ENCODE measurements around the gene DIPK1A. TPM values are rescaled to one million over a fixed set of nuclear protein-coding genes. Genes with fewer than 3 reads are reported as not detected.

Gene DIPK1A
- 17.1 TPM for polyA plus RNA-seq (2012; ENCODE audit: insufficient read depth, insufficient read length)

GRCh38 chr1:92961131-92961895 lies at the start of gene DIPK1A:
DIPK1A (minus strand) TSS chr1:92961462; CDS start chr1:92961429, 33 bp downstream.
- peak; percentile 69 for DNase-seq (ENCODE audit: low read depth, low spot score)

GRCh38 chr1:93007941-93008577 lies 46.8 kb upstream of the DIPK1A start:
- no peak overlapping the region for H3K4me3 ChIP-seq (ENCODE audit: low read length)
- no peak for DNase-seq (ENCODE audit: low read depth, low spot score)

More at GRCh38 chr1:92961131-92961895, at the start of gene DIPK1A:
- H3K4me3 ChIP-seq (ENCODE audit: low read length): peak within 1 kb of the TSS; percentile 67

DNA sequence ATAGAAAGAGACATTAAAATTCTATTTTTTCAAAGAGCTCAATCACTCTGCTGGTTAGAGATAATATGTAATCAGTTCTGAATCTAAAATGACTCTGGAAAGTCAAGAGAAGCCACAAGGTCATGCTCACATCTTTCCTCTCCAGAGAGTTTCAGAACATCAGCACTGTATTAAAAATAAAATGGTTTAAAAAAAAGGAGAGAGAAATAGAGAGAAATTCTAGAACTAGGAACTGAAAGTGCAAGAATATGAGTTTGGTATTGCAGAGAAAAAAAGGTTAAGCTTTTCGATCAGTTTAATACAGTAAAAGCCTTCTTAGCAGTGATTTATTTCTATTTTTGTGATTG lies 44.0 kb upstream of the DIPK1A start:
- H3K4me3 ChIP-seq (ENCODE audit: low read length): no peak overlapping the region
- no peak for DNase-seq (ENCODE audit: low read depth, low spot score)

DNA sequence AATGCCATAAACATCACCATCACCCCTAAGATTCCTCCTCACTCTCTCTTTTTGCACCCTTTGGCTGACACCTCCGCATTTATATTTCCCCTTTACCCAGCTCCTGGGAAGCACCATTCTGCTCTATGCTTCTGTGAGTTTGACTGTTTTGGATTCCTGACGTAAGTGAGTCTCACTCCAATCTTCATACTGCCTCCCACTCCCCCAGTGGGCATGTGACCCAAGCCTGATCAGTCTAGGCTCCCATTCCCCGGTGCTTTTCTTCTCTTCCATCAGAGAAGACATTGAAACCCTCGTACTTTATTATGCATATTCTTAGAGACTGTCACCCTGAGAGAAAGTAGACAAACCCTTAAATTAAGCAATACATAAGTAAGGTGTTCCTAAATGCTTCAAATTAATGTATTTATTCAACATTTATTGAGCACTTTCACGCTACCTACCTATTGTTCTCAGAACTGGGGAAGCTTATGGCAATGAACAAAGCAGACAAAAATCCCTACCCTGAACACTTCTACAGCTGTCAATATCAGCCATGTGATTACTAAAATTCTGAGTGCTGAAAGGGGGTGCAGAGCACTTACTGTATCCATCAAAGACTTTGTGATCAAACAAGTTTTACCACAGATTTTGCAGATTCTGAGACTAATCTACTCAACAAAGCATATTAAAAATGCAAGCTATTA lies 43.4 kb upstream of the DIPK1A start:
- no peak overlapping the region for H3K4me3 ChIP-seq (ENCODE audit: low read length)
- DNase-seq (ENCODE audit: low read depth, low spot score): no peak

GRCh38 chr1:93003981-93004380 lies 42.7 kb upstream of the DIPK1A start:
- H3K4me3 ChIP-seq (ENCODE audit: low read length): no peak overlapping the region
- no peak for DNase-seq (ENCODE audit: low read depth, low spot score)

GRCh38 chr1:93002781-93003180 lies 41.5 kb upstream of the DIPK1A start:
- no peak for DNase-seq (ENCODE audit: low read depth, low spot score)
- no peak overlapping the region for H3K4me3 ChIP-seq (ENCODE audit: low read length)

DNA sequence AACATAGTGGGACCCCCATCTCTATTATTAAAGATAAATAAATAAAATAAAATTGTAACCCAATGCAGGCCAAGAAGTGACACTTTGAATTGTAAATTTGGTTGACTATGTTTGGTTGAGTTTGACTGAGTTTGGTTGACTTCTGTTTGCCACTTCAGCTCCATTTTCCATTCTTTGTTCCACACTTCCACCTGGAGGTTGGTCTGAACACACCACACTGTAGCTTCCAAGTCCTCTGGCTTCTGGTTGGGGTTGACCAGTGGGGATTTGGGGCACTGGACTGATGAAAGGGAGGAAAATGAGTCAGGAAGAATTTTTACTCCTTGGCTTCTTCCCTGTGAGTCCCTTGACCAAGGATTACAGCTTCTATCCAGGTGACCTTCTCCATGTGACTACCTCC lies 40.6 kb upstream of the DIPK1A start:
- no peak for DNase-seq (ENCODE audit: low read depth, low spot score)
- no peak overlapping the region for H3K4me3 ChIP-seq (ENCODE audit: low read length)

- no peak for DNase-seq (ENCODE audit: low read depth, low spot score)
- no peak overlapping the region for H3K4me3 ChIP-seq (ENCODE audit: low read length)
Observed at GRCh38 chr1:93000751-93001175, 39.5 kb upstream of the DIPK1A start.

DNA sequence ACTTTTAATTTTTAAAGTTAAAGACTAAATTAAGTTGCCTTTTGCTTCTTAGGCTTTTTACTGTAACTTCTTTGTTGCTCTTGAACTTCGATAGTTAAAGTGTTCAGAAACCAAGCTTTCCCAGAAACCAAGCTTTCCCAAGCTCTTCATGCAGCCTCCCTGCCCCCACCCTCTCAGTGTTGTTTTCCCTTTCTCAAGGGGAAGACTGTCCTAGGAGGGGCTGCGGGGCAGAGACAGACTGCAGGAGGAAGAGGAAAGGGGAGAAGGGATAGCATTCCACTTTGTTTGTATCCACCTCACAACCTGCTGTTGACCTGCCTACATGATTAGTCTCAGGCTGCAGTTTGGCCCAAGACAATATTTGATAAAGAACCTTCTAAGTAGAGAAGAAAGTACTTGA lies 39.0 kb upstream of the DIPK1A start:
- DNase-seq (ENCODE audit: low read depth, low spot score): no peak
- H3K4me3 ChIP-seq (ENCODE audit: low read length): no peak overlapping the region

DNA sequence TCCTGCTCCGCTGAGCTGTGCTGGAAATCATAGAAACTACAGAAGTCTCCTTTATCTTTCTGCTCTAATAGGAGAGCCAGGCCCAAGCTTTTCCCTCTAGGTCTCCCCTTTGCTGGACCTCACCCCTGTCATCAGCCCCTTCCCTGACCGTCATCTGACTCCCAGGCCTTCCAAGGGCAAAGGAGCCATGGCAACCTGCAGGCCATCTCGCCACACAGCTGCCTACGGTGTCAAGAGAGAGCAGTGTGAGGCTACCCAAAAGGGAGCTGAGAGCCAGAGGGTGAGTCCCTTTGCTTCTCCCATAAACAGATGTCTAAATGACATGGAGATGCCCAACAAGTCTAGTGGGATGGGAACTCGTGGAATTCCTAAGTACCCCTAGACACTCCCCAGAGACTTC lies 37.6 kb upstream of the DIPK1A start:
- no peak overlapping the region for H3K4me3 ChIP-seq (ENCODE audit: low read length)
- DNase-seq (ENCODE audit: low read depth, low spot score): no peak

DNA sequence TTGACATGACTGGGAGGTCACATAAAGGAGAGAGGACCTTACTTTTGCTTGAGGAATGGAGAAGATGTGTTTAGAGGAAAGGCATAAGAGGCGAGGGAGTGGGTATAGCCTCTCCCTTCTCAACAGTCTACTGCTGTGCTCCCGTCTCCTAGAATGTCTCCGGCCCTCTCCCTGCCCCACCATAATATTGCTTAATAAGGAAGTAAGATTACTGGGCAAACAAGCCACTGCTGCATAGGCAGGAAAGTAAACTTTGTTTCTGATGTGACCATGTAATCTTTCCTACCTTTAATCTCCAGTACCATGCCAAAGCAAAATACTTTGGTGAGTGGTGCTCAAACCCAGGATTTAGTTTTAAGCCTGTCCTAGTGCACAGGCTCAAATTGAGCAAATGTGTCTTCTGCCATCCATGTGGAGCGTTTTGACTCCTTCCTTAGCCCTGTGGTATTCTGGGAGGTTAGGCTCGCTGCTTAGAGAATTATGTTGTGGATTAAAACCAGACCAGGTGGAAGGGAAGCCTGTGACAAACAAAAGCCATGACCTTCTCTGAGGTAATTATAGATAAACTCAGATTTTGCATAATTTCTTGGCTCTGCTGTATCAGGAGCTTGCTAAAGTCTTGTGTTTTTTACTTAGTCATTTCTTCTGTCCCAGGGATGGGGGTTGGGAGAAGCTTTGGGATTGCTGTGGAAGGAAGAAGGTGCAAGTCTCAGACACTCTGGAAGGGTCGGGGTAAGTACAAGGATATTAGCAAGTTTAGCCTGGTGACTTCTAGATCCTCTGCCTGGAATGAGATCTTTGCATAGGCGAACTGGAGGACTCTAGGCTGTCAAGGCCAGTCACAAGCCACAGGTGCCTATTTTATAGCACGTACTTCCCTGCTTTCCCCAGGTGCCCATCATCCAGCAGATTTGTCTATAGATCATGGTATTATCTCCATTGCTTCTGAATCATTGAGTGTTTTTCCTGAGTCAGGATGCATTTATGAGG lies 34.5 kb upstream of the DIPK1A start:
- no peak overlapping the region for H3K4me3 ChIP-seq (ENCODE audit: low read length)
- no peak for DNase-seq (ENCODE audit: low read depth, low spot score)

GRCh38 chr1:92994105-92994712 lies 32.9 kb upstream of the DIPK1A start:
- DNase-seq (ENCODE audit: low read depth, low spot score): peak; percentile 87
- H3K4me3 ChIP-seq (ENCODE audit: low read length): no peak overlapping the region

- H3K4me3 ChIP-seq (ENCODE audit: low read length): no peak overlapping the region
- DNase-seq (ENCODE audit: low read depth, low spot score): no peak
Observed at GRCh38 chr1:92993581-92993980, 32.3 kb upstream of the DIPK1A start.

DNA sequence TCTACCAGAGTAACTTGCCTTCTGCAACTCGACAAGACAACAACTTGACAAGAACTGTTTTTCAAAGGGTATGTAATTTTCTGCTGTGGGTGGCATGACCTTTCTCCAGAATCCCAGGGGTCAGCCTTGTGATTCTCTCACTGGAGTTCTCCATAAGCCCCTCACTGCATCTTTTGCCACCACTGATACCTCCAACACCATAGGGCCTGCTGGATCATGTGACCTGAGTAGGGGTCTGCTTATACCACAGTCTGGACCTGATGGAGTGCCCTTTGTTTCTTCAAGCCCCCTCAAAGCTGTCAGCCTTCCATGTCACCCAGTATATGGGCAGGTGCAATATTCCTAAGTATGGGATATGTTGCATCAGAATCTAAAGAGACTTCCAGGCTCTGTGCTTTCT lies 31.6 kb upstream of the DIPK1A start:
- DNase-seq (ENCODE audit: low read depth, low spot score): no peak

GRCh38 chr1:92992054-92992453 lies 30.8 kb upstream of the DIPK1A start:
- no peak overlapping the region for H3K4me3 ChIP-seq (ENCODE audit: low read length)
- DNase-seq (ENCODE audit: low read depth, low spot score): no peak

More for the DNA sequence above, 31.6 kb upstream of the DIPK1A start:
- H3K4me3 ChIP-seq (ENCODE audit: low read length): no peak overlapping the region

DNA sequence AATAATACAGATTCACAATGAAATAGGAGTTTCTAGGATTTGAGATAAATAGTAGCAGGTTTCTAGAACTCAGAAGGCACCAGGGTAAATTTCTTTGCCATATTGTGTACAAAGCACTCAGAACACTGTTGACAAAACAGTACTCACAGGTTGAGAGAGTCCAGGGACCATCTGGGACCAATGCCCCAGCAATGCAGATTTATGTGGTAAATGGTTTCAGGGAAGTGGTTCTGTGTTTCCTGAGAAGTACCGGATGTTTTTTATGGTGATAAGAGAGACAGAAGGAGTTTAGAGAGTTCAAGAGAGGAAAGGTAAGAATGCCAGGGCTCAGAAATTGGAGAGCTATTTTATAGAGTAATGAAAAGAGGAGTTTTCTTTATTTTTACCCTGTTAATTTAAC lies 29.6 kb upstream of the DIPK1A start:
- peak; percentile 78 for DNase-seq (ENCODE audit: low read depth, low spot score)
- H3K4me3 ChIP-seq (ENCODE audit: low read length): no peak overlapping the region

- DNase-seq (ENCODE audit: low read depth, low spot score): no peak
- no peak overlapping the region for H3K4me3 ChIP-seq (ENCODE audit: low read length)
Observed at GRCh38 chr1:92989936-92990583, 28.8 kb upstream of the DIPK1A start.

DNA sequence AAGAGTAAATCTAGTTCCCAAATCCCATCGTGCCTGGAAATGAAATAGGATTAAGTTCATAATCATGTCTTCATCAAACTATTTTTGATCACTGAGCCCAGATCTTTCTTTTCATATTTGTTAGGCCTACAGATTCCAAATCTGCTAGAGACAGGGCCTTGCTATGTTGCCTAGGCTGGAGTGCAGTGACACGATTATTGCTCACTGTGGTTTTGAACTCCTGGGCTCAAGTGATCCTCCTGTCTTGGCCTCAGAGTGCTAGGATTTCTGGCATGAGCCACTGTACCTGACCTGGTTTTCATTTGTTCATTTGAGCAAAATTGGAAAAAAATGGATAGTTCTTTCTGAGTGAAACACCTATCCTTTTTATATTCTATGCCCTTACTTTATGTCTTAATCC lies 28.0 kb upstream of the DIPK1A start:
- DNase-seq (ENCODE audit: low read depth, low spot score): no peak
- no peak overlapping the region for H3K4me3 ChIP-seq (ENCODE audit: low read length)

Data from Jurkat, Clone E6-1 (cell line).